C1 segment of cervical spinal cord (tissue), 14 donors: ENCODE results near the gene NKAIN1.
"Not testable (repeated sequence)": the region's sequence is repeated elsewhere in the genome, so short reads cannot be mapped to it uniquely, and the experiment has no call there.

ENCODE experiments used
- DNase-seq, 14 donors: peaks; one replicate each; lab custom pipeline; 2025; lab: John Stamatoyannopoulos, UW

NKAIN1 gene

DNA sequence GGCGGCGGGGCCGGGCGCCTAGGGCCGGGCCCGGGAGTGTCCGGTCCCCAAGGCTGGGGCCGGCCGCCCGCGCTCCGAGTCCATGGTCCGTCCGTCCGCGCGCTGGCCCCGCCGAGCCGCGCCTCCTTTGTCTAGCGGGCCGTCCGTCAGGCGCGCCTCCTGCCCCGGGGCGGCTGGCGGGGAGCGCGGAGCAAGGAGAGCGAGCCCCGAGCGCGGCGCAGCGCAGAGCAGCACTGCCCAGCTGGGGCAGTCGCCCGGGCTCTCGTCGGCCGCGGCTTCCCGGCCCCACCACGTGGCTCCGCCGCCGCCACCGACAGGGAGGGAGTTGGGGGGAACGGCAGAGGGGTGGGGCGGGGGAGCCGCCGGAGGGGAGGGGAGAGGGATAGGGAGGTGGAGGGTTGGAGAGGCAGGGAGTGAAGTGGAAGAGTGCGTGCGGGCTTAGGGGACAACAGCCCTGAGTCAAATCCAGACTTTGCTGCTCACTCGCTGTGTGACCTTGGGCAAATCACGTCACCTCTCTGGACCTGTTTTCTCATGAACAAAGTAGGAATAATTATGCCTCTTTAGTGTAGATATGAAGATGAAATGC, at the start of gene NKAIN1:
NKAIN1 (minus strand) TSS at position 235 of the 589 bp plus-strand sequence. CDS start 340 bp downstream, outside the sequence.
- peak in 3 of 14 donors; percentile 4 to 38 (median 21) for DNase-seq

DNA sequence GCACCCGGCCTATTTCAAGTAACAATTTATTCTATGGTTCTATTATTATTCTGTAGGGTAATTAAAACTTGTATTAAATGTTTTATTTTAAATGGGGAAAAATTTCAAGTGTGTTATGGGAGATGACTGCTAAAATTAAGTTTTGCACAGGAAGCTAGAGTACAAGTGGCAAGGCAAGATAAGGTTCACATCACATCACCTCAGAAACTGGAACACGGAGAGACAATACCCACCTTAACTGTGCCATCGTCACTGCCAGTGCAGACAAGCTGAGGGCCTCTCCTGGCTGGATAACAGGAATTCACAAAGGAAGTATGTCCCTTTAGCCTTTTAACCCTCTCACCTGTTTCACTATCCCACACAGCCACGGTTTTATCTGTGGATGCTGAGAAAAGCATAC, 49.3 kb upstream of the NKAIN1 start:
- no peak for DNase-seq

DNA sequence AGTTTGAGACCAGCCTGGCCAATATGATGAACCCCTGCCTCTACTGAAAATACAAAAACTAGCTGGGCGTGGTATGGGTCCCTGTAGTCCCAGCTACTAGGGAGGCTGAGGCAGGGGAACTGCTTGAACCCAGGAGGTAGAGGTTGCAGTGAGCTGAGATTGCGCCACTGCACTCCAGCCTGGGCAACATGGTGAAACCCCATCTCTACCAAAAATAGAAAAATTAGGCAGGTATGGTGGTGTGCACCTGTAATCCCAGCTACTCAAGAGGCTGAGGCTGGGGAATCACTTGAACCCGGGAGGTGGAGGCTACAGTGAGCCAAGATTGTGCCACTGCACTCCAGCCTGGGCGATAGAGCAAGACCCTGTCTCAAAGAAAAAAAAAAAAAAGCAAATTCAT, 48.1 kb upstream of the NKAIN1 start:
- not testable (repeated sequence) for DNase-seq

DNA sequence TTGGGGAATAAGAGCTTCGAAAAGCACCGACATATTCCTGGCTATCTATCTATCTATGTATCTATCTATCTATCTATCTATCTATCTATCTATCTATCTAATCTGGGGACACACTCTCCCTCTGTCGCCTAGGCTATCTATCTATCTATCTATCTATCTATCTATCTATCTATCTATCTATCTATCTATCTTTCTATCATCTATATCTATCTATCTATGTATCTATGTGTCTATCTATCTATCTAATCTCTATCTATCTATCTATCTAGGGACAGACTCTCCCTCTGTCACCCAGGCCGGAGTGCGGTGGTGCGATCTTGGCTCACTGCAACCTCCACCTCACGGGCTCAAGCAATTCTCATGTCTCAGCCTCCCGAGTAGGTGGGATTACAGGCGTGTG, 42.7 kb upstream of the NKAIN1 start:
- not testable (repeated sequence) for DNase-seq

DNA sequence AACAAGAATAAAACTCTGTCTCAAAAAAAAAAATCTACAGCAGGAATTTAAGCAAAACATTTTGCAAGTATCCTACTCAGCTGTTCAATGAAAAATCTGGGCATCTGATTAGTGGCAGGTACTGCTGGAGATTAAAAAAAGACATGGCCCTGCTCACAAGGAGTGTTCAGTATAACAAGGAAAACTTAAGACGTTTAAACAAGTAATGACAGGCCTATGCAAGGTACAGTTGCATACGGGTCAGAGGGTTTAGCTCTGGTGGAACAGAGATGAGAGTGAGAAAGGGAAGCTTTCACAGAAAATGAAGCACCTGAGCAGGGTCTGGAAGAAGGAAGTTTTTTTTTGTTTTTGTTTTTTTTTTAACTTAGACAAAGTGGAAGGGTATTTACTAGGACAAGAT, 33.9 kb upstream of the NKAIN1 start:
- DNase-seq: no peak

DNA sequence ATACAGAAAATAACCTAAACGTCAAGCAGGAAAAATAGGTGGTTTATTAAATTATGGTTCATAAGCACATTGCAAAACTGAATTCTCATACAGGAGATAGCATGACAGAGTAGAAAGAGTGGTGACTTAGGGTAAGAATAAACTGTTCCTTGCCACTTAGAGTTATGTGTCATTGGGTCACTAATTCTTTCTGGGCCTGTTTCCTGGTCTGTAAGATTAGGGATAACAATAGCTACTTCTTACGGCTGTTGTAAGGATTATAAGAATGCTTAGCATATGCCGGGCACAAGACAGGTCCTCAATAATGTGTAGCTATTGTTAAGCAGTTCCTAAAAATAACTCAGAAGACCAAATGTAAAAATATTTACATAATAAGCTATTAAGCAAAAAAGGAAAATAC, 32.7 kb upstream of the NKAIN1 start:
- no peak for DNase-seq

DNA sequence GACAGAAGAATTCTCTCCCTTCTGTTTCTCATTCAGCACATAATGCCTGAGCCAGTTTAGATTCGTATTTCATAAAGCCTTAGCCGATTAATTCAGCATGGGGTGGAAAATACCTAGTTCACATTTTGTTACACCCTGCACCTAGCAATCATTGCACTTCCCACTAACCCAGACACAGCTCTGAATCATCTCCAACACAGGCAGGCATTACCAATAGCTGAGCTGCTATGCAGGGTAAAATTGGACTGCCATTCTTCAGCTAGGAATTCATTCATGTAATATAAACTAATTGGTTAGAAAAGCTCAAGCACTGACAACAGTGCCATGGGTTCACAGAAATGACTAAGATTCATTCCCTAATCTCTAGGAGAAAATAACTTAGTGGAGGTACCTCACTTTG, 26.9 kb upstream of the NKAIN1 start:
- peak in 1 of 14 donors; percentile 25 for DNase-seq

DNA sequence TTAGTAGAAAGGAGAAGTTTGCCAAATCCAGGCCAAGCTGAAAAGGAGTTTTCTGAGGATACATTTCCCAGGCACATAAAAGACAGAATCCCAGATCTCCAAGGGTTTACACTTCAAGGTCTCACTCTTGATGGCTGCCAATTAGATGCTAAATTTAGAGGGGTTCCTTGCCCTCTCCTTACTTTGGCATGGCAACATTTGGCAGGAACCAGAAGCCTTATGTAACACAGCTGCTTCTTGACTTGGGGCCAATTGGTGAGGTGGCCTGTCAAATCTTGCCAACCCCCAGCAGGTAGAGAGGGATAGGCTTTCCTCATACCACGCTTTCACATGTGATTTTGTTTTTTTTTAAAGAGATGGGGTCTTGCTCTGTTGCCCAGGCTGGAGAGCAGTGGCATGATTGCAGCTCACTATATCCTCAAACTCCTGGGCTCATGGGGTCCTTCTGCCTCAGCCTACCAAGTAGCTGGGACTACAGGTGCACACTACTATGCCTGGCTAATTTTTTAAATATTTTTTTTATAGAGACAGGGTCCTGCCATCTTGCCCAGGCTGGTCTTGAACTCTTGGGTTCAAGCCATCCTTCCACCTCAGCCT, 25.2 kb upstream of the NKAIN1 start:
- DNase-seq: peak in 3 of 14 donors; percentile 5 to 89 (median 15)

DNA sequence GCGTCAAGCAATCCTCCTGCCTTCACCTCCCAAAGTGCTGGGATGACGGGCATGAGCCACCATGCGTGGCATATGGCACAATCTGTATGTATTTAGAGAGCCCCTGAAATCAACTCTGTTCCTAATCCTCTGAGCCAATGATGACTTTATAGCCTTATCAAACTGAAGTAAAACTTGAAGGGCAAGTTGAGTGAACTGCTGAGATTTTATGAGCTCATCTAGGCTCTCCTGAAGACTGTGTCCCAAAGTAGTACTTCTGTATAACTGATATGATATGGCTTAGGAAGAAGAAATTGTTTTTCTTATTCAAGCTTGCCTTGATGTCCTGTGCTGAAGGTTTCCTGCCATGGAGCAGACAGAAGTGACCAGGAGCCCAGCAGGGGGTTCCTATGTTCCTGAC, 23.7 kb upstream of the NKAIN1 start:
- no peak for DNase-seq

DNA sequence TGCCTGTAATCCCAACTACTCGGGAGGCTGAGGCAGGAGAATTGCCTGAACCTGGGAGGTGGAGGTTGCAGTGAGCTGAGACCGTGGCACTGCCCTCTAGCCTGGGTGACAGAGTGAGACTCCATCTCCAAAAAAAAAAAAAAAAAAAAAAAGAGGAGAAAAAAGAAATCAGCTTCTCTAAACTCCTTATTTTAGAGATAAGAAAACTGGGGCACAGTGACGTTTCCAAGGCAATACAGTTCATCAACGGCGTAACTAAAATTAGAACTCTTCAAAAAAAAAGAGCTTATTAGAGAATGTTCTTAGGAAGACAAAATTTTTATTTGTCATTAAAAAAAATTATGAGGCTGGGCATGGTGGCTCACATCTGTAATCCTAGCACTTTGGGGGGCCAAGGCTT, 22.7 kb upstream of the NKAIN1 start:
- not testable (repeated sequence) for DNase-seq

DNA sequence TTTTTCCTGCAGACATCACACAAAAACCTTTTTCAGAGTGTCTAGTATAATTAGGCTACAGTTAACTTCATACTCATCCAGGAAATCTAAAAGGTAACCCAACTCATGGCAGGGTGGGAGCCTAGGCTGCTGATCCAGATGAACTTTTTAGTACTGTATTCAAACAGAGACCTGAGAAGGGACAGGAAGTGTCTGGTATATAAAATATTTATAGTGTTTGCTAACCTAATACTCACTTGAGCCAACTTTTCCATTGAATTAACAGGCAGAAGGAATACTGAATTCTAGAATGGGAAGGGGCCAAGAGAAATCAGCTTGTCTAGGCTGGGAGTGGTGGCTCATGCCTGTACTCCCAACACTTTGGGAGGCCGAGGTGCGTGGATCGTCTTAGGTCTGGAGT, 22.2 kb upstream of the NKAIN1 start:
- DNase-seq: no peak

DNA sequence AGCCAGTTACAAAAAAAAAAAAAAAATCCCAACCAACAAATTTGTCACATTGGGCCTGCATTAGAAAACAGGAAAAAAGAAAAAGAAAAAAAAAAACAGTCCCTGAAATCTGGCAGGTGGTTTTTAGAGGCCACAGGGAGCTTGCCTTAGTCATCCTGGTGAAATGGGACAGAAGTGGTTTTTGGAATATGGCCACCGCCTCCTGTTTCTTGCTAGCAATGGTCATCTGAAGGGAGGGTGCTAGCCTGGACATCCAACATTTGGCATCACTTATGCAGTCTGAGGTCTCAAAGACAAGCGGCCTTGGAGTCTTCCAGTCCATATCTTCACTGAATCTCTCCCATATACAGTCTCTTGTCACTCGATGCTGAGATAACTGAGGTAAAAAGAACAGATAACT, 20.1 kb upstream of the NKAIN1 start:
- DNase-seq: peak in 1 of 14 donors; percentile 89

DNA sequence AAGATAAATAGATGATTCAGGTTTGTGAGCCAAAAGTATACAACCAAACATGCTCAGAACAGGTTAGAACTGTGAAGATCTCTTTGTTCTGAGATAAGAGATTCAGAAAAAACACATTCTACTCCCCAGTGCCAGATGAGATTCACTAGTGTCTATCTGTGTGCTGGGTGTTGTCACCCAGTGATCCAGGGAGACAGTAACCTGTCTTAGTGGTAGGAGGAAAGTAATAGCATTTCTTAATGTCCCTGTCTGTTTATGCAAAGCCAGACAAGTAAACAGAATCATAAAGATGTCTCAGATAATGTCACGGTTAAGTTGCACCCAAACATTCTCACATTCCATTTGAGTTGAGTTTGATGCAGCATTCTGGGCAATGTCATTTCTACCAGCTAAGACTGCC, 18.9 kb upstream of the NKAIN1 start:
- DNase-seq: no peak

DNA sequence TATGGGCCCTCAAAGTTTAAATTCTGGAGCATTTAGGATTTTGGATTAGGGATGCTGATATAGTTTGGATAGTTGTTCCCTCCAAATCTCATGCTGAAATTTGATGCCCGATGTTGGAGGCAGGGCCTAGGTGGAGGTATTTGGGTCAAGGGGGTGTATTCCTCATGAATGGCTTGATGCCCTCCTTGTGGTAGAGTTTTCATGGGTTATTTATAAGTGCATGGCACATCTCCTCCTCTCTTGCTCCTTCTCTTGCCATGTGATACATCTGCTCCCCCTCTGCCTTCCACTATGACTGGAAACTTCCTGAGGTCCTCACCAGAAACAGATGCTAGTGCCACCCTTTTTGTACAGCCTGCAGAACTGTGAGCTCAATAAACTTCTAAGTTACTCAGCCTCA, 17.5 kb upstream of the NKAIN1 start:
- DNase-seq: no peak

DNA sequence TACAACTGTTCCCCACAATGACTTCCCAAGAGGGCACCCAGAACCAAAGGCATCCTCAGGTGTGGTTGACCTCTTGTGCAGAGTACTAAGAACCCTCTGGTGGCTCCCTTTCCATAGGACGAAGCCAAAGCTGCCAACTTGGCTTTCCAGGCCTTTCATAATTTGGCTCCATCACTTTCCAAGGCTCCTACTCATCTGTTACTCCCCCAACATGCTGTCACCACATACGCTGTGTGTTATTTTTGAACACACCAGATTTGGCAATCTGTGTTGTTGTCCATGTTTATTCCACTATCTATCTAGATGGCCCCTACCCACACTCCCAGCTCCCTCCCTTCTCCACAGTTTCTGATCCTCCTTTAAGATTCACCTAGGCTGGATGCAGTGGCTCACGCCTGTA, 10.2 kb upstream of the NKAIN1 start:
- peak in 1 of 14 donors; percentile 88 for DNase-seq

DNA sequence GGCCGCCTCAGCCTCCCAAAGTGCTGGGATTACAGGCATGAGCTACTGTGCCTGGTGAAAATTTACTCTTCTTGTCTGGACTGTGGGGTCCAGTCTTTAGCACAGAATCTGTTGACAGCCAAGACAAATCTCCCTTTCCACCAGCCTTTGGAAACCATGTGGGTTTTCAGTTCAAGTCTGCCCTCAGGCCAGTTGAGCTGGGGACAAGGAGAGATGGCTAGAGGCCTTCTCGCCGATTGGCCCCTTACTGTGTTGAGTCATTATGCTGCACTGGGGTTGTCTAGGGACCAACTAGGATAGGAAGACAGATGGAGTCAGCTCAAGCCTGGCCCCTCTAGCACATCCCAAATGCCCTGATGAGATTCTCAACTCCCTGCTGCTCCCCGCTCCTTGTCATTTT, 8.6 kb upstream of the NKAIN1 start:
- no peak for DNase-seq

DNA sequence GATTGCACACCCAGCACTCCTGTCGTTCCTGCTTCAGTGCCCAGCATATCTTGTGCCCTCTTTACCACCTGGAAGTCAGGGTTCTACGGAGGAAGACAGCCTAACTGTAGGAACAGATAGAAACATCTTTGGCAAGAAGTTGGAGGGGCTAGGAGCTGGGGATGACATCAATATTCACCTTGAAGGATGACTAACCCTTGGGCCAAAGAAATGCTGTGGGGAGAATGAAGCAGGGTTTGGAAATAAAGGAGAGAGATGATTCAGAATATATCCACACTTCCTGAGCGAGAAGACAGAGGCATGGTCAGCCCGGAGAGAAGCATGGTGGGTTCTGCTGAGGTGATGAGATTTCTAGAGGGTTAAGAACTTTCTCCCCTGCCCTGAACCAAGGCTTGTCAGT, 4.6 kb upstream of the NKAIN1 start:
- DNase-seq: no peak

DNA sequence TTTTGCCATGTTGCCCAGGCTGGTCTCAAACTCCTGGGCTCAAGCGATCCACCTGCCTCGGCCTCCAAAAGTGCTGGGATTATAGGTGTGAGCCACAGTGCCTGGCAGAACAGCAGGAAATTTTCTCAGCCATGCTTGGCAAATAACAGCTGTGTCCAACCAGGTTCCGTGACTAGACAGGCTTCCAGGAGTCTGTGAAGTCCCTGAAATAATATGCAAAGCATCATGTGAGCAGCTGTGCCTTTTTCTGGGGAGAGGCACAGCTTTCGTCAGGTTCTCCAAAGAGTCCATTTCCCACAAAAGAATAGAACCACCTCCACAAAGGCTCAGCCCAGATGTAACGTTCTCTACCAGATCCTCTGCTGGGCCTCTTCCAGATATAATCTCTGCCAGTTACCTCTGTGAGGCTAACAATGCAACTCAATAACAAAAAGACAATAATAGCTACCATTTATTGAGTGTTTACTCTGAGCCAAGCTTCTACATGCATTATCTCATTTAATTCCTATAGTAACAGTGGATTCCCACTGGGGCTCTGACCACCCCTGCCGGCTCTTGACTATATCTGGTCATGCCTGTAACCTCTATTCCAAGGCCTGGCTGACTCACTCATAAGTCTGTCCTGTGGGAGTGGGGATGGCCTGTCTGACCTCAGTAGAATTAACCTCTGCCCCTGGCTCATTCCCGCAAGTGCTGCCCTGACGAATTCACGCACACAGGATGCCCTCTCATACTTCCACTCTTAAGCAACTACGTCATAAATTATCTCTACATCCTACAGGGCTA, 4.0 kb upstream of the NKAIN1 start:
- DNase-seq: no peak

DNA sequence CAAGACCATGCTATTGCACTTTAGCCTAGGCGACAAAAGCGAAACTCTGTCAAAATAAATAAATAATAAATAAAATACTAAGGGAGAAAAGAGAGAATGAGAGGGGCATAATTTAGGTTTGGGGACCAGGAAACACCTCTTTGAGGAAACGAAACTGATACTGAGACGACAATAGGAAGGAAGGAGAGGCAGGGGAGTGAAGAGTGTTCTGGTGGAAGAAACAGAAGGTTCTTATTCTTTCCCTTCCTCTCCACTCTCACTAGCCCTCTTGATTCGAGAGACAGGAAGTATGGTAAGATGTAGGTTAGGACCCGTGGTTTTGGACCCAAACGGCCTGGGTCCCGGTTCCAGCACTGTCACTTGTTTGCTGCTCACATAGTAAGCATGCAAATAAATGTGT, 1.6 kb upstream of the NKAIN1 start:
- DNase-seq: no peak

DNA sequence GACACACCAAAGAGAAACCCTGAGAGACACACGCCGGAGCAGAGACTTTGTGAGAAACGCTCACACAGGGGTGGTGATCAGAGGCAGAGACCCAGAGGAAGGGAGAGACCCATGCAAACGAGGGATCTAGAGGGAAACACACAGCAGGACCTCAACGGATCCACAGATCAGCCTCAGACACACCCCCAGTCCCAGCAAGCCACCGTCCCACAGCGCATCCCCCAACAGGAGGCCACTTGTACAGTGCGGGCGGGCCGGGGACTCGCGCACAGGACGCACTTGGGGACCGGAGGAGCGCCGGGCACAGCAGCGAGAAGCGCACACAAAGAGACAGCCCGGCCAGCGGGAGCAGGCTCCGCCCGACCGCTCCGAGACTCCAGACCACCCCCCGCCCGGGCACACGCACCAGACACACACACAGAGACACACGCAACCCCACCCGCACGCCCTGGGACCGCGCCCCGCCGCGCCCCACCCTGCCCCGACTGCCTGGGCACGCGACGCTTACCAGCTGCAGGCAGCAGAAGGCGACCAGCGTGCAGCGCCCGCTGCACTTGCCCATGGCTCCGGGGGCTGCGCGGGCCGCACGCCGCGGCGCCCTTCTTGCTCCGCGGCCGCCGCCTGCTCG, 587 bp downstream of the NKAIN1 start:
- DNase-seq: peak in 5 of 14 donors; percentile 4 to 63 (median 36)

DNA sequence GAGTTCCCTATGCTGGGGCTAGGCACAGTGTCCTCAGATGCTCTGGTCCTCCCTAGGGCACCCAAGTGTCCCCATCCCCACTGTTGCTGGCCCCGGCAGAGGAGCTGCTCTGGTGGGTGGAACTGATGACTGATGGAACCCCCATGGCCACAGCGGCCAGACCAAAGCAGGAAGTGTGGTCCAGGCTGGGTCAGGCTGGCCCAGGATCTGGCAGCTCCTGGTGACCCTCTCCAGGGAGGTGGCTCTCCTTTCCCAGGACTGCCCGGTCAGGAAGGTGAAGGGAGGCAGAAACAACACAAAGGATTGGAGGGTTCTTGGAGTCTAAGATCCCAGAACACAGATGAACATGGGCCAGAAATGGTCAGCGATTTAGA, 1.1 kb downstream of the NKAIN1 start:
- no peak for DNase-seq

DNA sequence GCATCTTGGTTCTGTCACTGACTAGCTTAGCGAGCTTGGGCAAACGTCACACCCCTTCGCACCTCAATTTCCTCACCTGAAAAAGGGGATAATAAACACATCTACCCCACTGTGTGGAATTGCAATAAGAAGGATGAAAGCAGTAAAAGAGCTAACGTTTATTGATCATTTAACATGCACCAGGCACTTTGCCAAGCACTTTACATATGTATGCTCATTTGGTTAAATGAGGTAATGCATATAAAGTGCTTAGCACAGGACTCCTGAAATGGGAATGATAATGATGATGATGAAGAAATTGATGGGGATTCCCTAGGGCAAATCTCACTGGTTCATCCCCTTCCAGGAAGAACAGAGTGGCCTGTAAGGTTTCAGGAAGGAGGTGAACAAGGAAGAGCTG, 4.8 kb downstream of the NKAIN1 start:
- no peak for DNase-seq
